Mucosa of stomach (tissue), 1 donor: ENCODE measurements around the gene TUBB6.

Experiments used
- H3K27me3 ChIP-seq: one replicate; pipeline ENCODE4 v1.7.0; 2013; ENCODE audit warnings: mild to moderate bottlenecking, low read length; ENCODE audit not compliant: control insufficient read depth, insufficient read depth
- H3K36me3 ChIP-seq: one replicate; pipeline ENCODE4 v1.7.0; 2013; ENCODE audit warnings: low read length; ENCODE audit not compliant: control insufficient read depth, insufficient read depth
- H3K4me1 ChIP-seq: one replicate; pipeline ENCODE4 v1.7.0; 2013; ENCODE audit warnings: mild to moderate bottlenecking, low read length; ENCODE audit not compliant: control insufficient read depth, insufficient read depth
- H3K4me3 ChIP-seq: one replicate; pipeline ENCODE4 v1.7.0; 2013; ENCODE audit warnings: low read length
- H3K9ac ChIP-seq: one replicate; pipeline ENCODE4 v1.7.0; 2013; ENCODE audit warnings: mild to moderate bottlenecking, low read length, moderate library complexity
- H3K9me3 ChIP-seq: one replicate; pipeline ENCODE4 v1.7.0; 2013; ENCODE audit warnings: mild to moderate bottlenecking, low read length, moderate library complexity; ENCODE audit not compliant: control insufficient read depth
- donor health status: Pancreatic carcinoma.

TUBB6 gene

GRCh38 chr18:12296087-12296403 is 12.0 kb upstream of the TUBB6 start:
- no peak overlapping the region for H3K9ac ChIP-seq
- no peaks in the 10 kb centered on the region for H3K27me3 ChIP-seq
- no peaks in the 10 kb centered on the region for H3K4me1 ChIP-seq
- H3K36me3 ChIP-seq: no peaks in the 10 kb centered on the region
- H3K9me3 ChIP-seq: no peaks in the 10 kb centered on the region
- no peak overlapping the region for H3K4me3 ChIP-seq

DNA sequence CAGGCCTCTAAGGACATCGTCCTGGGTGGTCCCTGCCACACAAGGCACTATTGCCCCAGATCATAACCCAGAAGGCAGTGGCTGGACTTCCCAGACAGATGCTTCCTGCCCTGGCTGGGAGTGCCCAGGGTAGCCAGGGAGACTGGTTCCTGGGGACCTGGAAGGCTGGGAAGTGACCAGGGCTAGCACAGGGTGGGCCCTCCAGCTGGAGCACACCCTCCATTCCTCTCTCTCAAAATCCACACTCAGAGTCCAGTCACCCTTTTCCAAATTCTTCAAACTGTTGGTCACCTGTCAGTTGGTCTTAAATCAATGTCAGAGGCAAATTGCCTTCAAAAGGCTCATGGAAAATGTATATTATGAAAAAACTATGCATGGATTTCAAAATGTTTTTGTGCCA is 11.6 kb upstream of the TUBB6 start:
- H3K9me3 ChIP-seq: no peaks in the 10 kb centered on the region
- H3K36me3 ChIP-seq: no peaks in the 10 kb centered on the region
- H3K4me3 ChIP-seq: no peak overlapping the region
- H3K4me1 ChIP-seq: no peaks in the 10 kb centered on the region
- no peak overlapping the region for H3K9ac ChIP-seq
- H3K27me3 ChIP-seq: no peaks in the 10 kb centered on the region

GRCh38 chr18:12299862-12300261 is 8.2 kb upstream of the TUBB6 start:
- no peak overlapping the region for H3K4me3 ChIP-seq
- H3K27me3 ChIP-seq: no peaks in the 10 kb centered on the region
- H3K9ac ChIP-seq: no peak overlapping the region
- H3K4me1 ChIP-seq: peaks cover 2% of the 10 kb centered on the region
- H3K36me3 ChIP-seq: no peaks in the 10 kb centered on the region
- H3K9me3 ChIP-seq: no peaks in the 10 kb centered on the region

GRCh38 chr18:12301263-12302005 is 6.6 kb upstream of the TUBB6 start:
- no peaks in the 10 kb centered on the region for H3K9me3 ChIP-seq
- H3K36me3 ChIP-seq: no peaks in the 10 kb centered on the region

GRCh38 chr18:12302391-12303147 is 5.5 kb upstream of the TUBB6 start:
- no peaks in the 10 kb centered on the region for H3K36me3 ChIP-seq
- peaks cover 20% of the 10 kb centered on the region for H3K27me3 ChIP-seq
- no peak overlapping the region for H3K4me3 ChIP-seq
- no peaks in the 10 kb centered on the region for H3K9me3 ChIP-seq
- no peak overlapping the region for H3K9ac ChIP-seq
- H3K4me1 ChIP-seq: peaks cover 5% of the 10 kb centered on the region

More at GRCh38 chr18:12301263-12302005, 6.6 kb upstream of the TUBB6 start:
- Histone ChIP-seq H3K9ac (no peak overlapping the region), H3K4me3 (no peak overlapping the region), H3K27me3 (peaks cover 9% of the 10 kb centered on the region), H3K4me1 (peaks cover 5% of the 10 kb centered on the region)

GRCh38 chr18:12304351-12305210 is 3.5 kb upstream of the TUBB6 start:
- H3K4me1 ChIP-seq: peaks cover 9% of the 10 kb centered on the region
- H3K27me3 ChIP-seq: peaks cover 34% of the 10 kb centered on the region
- H3K9ac ChIP-seq: no peak overlapping the region
- H3K4me3 ChIP-seq: no peak overlapping the region
- H3K36me3 ChIP-seq: no peaks in the 10 kb centered on the region
- H3K9me3 ChIP-seq: no peaks in the 10 kb centered on the region

GRCh38 chr18:12305211-12305610 is 2.8 kb upstream of the TUBB6 start:
- H3K36me3 ChIP-seq: no peaks in the 10 kb centered on the region
- H3K4me3 ChIP-seq: no peak overlapping the region
- peaks cover 37% of the 10 kb centered on the region for H3K27me3 ChIP-seq
- no peak overlapping the region for H3K9ac ChIP-seq
- H3K9me3 ChIP-seq: no peaks in the 10 kb centered on the region
- peaks cover 9% of the 10 kb centered on the region for H3K4me1 ChIP-seq

- Histone ChIP-seq H3K9me3 (no peaks in the 10 kb centered on the region), H3K36me3 (no peaks in the 10 kb centered on the region), H3K9ac (no peak overlapping the region), H3K4me1 (peaks cover 9% of the 10 kb centered on the region), H3K4me3 (no peak overlapping the region), H3K27me3 (peaks cover 37% of the 10 kb centered on the region)
Measured at GRCh38 chr18:12305930-12306629, 2.0 kb upstream of the TUBB6 start.

- no peaks in the 10 kb centered on the region for H3K9me3 ChIP-seq
- H3K36me3 ChIP-seq: no peaks in the 10 kb centered on the region
- peaks cover 37% of the 10 kb centered on the region for H3K27me3 ChIP-seq
- no peak overlapping the region for H3K4me3 ChIP-seq
- H3K9ac ChIP-seq: peak overlapping the region; percentile 10
- H3K4me1 ChIP-seq: peaks cover 9% of the 10 kb centered on the region
Measured at GRCh38 chr18:12306752-12307700, 1.0 kb upstream of the TUBB6 start.

DNA sequence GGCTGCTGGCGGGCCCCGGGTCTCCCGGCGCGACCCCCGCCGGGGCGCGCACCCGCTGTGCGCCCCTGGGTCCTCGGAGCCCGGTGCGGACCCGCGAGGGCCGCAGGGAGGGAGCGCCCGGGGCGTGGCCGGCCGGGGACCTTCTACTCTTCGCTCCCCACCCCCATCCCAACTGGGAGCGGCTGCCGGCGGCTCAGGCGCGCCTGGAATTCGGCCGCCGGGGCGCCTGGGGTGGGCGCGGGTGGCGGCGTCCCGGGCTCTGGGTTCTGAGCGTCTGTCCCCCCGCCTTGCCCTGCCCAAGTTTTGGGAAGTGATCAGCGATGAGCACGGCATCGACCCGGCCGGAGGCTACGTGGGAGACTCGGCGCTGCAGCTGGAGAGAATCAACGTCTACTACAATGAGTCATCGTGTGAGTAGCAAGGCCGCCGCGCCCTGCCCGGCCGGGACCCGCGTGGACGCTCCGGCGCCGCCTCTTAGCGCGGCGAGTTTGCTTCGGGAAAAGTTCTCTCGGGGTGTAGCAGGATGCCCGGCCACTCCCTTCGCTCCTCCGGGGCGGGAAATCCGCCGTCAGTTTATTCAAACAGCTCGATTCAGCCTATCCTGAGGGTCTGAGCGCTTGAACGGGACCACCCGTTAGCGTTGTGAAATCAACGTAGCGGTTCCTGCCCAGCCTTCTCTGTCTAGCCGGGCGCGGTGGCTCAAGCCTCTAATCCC is 502 bp downstream of the TUBB6 start:
- Histone ChIP-seq H3K9me3 (no peaks in the 10 kb centered on the region), H3K4me3 (peak overlapping the region; percentile 19), H3K4me1 (peaks cover 13% of the 10 kb centered on the region), H3K36me3 (no peaks in the 10 kb centered on the region), H3K9ac (peak overlapping the region; percentile 48), H3K27me3 (peaks cover 37% of the 10 kb centered on the region)
